ENCODE results near the gene MDN1. TPM values are rescaled to one million over a fixed set of nuclear protein-coding genes. Genes with fewer than 3 reads are reported as not detected.

Gene MDN1
- total and polyA plus RNA-seq, 2 of the 13 experiments (the other 11 are each of a cell fraction or from before 2014, with no cell fraction given) = 18.8 to 52.9 TPM

- peak; percentile 87 for TF ChIP-seq ZFP91 (CRISPR knock-in tag; IDR thresholded peaks at IDR 0.05; ENCODE audit: borderline replicate concordance)
- TF ChIP-seq KMT2B (CRISPR knock-in tag; IDR thresholded peaks at IDR 0.05) = peak; percentile 58
- 0 out of 2 replicates have a peak, but pooled peaks have one; percentile 17 for TF ChIP-seq ZBTB7B (CRISPR knock-in tag; IDR thresholded peaks at IDR 0.05)
- TF ChIP-seq, protein P1, sequence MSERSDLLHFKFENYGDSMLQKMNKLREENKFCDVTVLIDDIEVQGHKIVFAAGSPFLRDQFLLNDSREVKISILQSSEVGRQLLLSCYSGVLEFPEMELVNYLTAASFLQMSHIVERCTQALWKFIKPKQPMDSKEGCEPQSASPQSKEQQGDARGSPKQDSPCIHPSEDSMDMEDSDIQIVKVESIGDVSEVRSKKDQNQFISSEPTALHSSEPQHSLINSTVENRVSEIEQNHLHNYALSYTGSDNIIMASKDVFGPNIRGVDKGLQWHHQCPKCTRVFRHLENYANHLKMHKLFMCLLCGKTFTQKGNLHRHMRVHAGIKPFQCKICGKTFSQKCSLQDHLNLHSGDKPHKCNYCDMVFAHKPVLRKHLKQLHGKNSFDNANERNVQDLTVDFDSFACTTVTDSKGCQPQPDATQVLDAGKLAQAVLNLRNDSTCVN (CRISPR knock-in tag; IDR thresholded peaks at IDR 0.05; ENCODE audit: borderline replicate concordance) = no peak
- TF ChIP-seq RNF2 (conservative IDR thresholded peaks at IDR 0.05; ENCODE audit: low read depth) = no peak
- TF ChIP-seq ISX (CRISPR knock-in tag; conservative IDR thresholded peaks at IDR 0.05) = no peak
- TF ChIP-seq ZNF224 (CRISPR knock-in tag; IDR thresholded peaks at IDR 0.05) = no peak
- TF ChIP-seq ZNF530 (CRISPR knock-in tag; IDR thresholded peaks at IDR 0.05; ENCODE audit: low read depth) = no peak
- TF ChIP-seq ZNF607 (CRISPR knock-in tag; IDR thresholded peaks at IDR 0.05; ENCODE audit: borderline replicate concordance) = 0 out of 2 replicates have a peak, but pooled peaks have one; percentile 43
- TF ChIP-seq ZFYVE20 (CRISPR knock-in tag; IDR thresholded peaks at IDR 0.05; ENCODE audit: borderline replicate concordance, low read depth) = no peak
- TF ChIP-seq SRY (CRISPR knock-in tag; IDR thresholded peaks at IDR 0.05) = peak; percentile 60; the same call in 1 of the 2 replicates
- no peak for TF ChIP-seq KDM1A (CRISPR knock-in tag; IDR thresholded peaks at IDR 0.05)
- TF ChIP-seq, protein P2, sequence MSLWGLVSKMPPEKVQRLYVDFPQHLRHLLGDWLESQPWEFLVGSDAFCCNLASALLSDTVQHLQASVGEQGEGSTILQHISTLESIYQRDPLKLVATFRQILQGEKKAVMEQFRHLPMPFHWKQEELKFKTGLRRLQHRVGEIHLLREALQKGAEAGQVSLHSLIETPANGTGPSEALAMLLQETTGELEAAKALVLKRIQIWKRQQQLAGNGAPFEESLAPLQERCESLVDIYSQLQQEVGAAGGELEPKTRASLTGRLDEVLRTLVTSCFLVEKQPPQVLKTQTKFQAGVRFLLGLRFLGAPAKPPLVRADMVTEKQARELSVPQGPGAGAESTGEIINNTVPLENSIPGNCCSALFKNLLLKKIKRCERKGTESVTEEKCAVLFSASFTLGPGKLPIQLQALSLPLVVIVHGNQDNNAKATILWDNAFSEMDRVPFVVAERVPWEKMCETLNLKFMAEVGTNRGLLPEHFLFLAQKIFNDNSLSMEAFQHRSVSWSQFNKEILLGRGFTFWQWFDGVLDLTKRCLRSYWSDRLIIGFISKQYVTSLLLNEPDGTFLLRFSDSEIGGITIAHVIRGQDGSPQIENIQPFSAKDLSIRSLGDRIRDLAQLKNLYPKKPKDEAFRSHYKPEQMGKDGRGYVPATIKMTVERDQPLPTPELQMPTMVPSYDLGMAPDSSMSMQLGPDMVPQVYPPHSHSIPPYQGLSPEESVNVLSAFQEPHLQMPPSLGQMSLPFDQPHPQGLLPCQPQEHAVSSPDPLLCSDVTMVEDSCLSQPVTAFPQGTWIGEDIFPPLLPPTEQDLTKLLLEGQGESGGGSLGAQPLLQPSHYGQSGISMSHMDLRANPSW (CRISPR knock-in tag; IDR thresholded peaks at IDR 0.05; ENCODE audit: borderline replicate concordance) = 0 out of 2 replicates have a peak, but pooled peaks have one; percentile 23
- peak; percentile 60; the same call in 1 of the 2 replicates for TF ChIP-seq BORCS8-MEF2B (CRISPR knock-in tag; IDR thresholded peaks at IDR 0.05)
- TF ChIP-seq ZEB1 (IDR thresholded peaks at IDR 0.05; ENCODE audit: insufficient replicate concordance, low read depth) = no peak
- TF ChIP-seq DRAP1 (CRISPR knock-in tag; IDR thresholded peaks at IDR 0.05) = peak; percentile 59; the same call in 1 of the 2 replicates
- TF ChIP-seq CHD2 (IDR thresholded peaks at IDR 0.05; ENCODE audit: low read depth, low read length) = no peak
- TF ChIP-seq, protein P3, sequence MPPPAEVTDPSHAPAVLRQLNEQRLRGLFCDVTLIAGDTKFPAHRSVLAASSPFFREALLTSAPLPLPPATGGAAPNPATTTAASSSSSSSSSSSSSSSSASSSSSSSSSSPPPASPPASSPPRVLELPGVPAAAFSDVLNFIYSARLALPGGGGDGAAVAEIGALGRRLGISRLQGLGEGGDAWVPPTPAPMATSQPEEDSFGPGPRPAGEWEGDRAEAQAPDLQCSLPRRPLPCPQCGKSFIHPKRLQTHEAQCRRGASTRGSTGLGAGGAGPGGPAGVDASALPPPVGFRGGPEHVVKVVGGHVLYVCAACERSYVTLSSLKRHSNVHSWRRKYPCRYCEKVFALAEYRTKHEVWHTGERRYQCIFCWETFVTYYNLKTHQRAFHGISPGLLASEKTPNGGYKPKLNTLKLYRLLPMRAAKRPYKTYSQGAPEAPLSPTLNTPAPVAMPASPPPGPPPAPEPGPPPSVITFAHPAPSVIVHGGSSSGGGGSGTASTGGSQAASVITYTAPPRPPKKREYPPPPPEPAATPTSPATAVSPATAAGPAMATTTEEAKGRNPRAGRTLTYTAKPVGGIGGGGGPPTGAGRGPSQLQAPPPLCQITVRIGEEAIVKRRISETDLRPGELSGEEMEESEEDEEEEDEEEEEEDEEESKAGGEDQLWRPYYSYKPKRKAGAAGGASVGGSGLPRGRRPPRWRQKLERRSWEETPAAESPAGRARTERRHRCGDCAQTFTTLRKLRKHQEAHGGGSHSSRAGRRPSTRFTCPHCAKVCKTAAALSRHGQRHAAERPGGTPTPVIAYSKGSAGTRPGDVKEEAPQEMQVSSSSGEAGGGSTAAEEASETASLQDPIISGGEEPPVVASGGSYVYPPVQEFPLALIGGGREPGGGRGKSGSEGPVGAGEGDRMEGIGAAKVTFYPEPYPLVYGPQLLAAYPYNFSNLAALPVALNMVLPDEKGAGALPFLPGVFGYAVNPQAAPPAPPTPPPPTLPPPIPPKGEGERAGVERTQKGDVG (CRISPR knock-in tag; IDR thresholded peaks at IDR 0.05; ENCODE audit: borderline replicate concordance) = no peak
Observed at GRCh38 chr6:89829472-89830169, 10.0 kb upstream of the MDN1 start, which contains the start of gene CASP8AP2 (continued).

All from HepG2 (cell line).